ENCODE data around the gene ROBO2. TPM values are rescaled to one million over a fixed set of nuclear protein-coding genes. Genes with fewer than 3 reads are reported as not detected.

The ROBO2 gene
- total and polyA plus RNA-seq, 10 of the 15 experiments (the other 5 are each of a cell fraction or from before 2014, with no cell fraction given), result 0.22 to 2.5 (median 0.81) TPM

DNA sequence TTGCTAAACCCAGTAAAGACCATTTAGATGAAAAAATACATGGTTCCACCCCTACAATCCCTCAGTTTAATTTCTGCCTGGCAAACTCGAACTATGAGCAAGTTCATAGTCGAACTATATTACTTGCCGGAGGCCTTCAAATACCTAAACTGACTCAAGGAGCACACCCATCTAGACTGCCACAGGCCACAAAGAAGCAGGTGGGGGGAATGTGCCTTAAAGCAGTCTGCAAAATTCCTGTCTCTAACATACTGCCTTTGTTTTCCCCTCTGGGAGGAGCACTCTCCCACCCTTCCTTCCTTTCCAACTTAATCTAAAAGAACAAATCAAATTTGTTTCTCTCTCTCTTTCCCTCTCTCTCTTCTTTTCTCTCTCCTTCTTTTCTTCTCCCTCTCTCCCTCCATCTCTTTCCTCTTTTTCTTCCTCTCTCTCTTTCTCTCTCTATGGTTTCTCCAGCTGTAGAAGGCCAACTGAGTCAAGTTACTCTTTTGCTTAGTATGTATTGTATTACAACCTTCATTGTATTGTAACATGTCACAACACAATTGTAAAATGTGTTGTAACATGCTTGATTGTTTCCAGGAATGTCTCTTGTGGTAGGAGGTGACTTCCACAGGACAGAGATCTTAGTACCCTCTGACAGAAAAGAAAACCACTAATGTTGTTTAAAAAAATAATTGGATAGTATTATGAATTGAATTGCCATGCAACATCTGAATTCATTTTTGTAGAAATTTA is 496.3 kb downstream of the ROBO2 start (continued):
- TF ChIP-seq, protein P1, sequence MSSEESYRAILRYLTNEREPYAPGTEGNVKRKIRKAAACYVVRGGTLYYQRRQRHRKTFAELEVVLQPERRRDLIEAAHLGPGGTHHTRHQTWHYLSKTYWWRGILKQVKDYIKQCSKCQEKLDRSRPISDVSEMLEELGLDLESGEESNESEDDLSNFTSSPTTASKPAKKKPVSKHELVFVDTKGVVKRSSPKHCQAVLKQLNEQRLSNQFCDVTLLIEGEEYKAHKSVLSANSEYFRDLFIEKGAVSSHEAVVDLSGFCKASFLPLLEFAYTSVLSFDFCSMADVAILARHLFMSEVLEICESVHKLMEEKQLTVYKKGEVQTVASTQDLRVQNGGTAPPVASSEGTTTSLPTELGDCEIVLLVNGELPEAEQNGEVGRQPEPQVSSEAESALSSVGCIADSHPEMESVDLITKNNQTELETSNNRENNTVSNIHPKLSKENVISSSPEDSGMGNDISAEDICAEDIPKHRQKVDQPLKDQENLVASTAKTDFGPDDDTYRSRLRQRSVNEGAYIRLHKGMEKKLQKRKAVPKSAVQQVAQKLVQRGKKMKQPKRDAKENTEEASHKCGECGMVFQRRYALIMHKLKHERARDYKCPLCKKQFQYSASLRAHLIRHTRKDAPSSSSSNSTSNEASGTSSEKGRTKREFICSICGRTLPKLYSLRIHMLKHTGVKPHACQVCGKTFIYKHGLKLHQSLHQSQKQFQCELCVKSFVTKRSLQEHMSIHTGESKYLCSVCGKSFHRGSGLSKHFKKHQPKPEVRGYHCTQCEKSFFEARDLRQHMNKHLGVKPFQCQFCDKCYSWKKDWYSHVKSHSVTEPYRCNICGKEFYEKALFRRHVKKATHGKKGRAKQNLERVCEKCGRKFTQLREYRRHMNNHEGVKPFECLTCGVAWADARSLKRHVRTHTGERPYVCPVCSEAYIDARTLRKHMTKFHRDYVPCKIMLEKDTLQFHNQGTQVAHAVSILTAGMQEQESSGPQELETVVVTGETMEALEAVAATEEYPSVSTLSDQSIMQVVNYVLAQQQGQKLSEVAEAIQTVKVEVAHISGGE (CRISPR knock-in tag; IDR thresholded peaks at IDR 0.05), result no peak
- TF ChIP-seq PBX3 (IDR thresholded peaks at IDR 0.05; ENCODE audit: insufficient replicate concordance, low read depth, low read length), result no peak
- no peak for TF ChIP-seq CBFB (IDR thresholded peaks at IDR 0.05; ENCODE audit: low read depth)
- TF ChIP-seq SREBF1 (IDR thresholded peaks at IDR 0.05; ENCODE audit: low read length), result no peak
- no peak for TF ChIP-seq IKZF1 (conservative IDR thresholded peaks at IDR 0.05)
- TF ChIP-seq, protein P2, sequence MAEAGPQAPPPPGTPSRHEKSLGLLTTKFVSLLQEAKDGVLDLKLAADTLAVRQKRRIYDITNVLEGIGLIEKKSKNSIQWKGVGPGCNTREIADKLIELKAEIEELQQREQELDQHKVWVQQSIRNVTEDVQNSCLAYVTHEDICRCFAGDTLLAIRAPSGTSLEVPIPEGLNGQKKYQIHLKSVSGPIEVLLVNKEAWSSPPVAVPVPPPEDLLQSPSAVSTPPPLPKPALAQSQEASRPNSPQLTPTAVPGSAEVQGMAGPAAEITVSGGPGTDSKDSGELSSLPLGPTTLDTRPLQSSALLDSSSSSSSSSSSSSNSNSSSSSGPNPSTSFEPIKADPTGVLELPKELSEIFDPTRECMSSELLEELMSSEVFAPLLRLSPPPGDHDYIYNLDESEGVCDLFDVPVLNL (IDR thresholded peaks at IDR 0.05; ENCODE audit: low read depth, low read length), result no peak
- no peak for TF ChIP-seq FOS (IDR thresholded peaks at IDR 0.05; ENCODE audit: borderline replicate concordance, extremely low read depth, insufficient read length)
- no peak for TF ChIP-seq STAT3 (IDR thresholded peaks at IDR 0.05; ENCODE audit: low read depth, low read length)
- no peak for TF ChIP-seq KDM1A (IDR thresholded peaks at IDR 0.05; ENCODE audit: borderline replicate concordance)
- TF ChIP-seq GABPA (IDR thresholded peaks at IDR 0.05; ENCODE audit: low read depth), result no peak
- no peak for TF ChIP-seq HSF1 (IDR thresholded peaks at IDR 0.05; ENCODE audit: low read depth, low read length)
- no peak for TF ChIP-seq POLR2A (IDR thresholded peaks at IDR 0.05; ENCODE audit: low read depth, low read length)

All from GM12878 (cell line).